Measurements from ENCODE around the gene SNX6.
"Not testable (repeated sequence)": the region's sequence is repeated elsewhere in the genome, so short reads cannot be mapped to it uniquely, and the experiment has no call there.

Gene SNX6

DNA sequence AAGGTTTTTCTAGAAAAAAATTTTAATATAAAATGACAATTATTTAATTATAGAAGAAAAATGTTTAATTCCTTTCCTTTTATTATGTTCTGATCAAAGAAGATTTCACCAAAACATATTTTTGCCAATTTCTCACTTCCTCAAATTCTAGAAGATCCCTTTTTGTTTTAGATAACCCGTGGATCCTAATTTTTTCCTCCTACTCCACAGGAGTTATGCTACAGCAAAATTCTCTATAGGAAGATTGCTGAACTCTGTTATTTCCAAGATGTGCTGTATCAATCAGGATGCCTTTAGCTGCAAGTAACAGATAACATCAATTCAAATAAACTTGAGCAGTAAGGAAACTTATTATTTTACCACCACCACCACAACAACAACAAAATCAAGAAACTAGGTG, 3.8 kb upstream of the SNX6 start:
- DNase-seq, result no peak

DNA sequence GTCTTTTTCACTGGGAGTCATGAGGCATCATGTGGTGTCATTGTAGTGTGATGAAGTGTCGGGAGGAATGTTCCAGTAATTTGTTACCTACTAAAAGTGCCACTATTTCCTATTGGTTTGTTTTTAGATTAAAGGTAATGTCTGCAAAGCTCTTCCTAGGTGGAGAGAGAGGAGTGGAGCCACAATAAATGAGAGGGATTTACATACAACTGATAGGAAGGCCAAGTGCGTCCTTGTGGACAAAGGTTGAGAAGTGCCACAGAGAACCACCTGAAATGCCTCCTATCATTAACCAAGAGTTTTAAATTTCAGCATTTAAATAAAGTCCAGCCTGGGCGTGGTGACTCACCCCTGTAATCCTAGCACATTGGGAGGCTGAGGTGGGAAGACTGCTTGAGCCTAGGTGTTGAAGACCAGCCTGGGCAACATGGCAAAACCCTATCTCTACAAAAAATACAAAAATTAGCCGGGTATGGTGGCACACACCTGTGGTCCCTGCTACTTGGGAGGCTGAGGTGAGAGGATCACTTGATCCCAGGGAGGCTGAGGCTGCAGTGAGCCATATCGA, 2.5 kb upstream of the SNX6 start:
- no peak for DNase-seq

DNA sequence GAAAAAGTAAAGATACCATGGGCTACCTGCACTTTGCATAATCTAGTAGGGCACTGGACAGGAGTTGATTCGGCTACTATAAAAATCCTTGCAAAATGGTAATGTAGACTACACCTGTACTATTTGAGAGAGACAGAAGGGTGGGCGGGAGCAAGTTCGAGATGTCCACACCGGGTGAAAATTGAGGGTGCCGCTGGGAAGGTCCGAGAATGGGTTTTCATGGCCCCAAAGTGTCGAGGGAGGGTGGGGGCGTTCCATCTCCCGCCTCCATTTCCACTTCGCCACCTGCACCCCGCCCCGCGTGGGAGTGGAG, 648 bp downstream of the SNX6 start:
- no peak for DNase-seq

DNA sequence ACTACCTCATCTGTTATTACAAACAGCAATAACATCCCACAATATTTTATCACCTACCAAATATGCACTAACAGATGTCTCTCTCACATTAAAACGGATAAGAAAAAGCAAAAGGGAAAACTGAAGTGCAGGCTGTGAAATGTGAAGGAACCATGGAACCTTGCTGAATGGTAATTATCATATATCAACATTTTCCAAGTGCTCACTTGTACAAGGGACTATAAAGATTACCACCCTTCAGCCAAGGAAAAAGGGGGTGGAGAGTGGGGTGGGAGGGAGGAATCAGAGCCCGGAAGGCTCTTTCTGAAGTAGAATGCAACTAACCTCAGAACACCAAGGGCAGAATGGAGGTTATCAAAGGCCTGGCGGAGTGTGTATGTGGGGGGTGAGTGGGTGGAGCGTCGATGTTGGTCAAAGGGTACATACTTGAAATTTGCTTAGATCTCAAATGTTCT, 1.2 kb downstream of the SNX6 start:
- no peak for DNase-seq

DNA sequence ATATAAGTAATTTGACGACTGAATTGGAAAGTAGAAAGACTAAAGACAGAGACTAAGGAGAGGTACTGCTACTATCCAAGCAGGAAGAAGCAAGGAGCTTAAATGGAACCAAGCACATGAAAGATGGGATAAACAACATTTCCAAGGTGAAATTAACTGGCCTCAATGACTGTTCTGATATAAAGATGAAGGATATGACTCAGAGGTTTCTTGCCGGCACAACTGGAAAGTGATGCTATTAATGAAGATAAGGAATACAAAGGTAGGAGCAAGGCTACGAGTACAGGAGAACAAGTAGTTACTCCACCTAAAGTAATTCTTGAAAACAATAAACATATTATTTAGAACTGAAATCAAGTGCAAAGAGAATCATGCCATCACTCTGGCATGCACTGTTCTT, 6.4 kb downstream of the SNX6 start:
- no peak for DNase-seq

DNA sequence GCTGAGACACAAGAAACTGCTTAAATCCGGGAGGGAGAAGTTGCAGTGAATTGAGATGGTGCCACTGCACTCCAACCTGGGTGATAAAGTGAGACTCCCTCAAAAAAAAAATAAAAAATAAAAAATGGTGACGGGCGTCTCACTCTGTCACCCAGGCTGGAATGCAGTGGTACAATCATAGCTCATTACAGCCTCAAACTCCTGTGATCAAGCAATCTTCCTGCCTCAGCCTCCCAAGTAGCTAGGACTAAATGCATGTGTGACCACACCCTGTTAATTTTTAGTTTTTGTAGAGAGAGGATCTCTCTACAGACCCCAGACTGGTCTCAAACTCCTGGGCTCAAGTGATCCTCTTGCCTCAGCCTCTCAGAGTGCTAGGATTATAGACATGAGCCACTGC, 9.1 kb downstream of the SNX6 start:
- DNase-seq, result no peak

DNA sequence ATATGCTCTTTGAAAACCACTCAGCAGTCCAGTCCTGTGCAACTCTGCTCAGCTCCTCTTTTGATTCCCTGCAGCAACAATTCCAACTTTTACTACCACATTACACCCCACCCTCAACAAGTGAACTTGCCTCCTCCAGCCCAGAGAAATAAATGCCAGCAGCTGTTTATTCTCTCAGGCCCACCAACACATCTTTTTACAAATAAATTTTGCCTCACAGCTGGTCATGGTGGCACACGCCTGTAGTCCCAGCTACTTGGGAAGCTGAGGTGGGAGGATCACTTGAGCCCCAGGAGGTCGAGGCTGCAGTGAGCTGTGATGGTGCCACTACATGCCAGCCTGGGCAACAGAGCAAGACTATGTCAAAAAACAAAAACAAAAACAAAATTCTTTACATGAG, 9.8 kb downstream of the SNX6 start:
- no peak for DNase-seq

DNA sequence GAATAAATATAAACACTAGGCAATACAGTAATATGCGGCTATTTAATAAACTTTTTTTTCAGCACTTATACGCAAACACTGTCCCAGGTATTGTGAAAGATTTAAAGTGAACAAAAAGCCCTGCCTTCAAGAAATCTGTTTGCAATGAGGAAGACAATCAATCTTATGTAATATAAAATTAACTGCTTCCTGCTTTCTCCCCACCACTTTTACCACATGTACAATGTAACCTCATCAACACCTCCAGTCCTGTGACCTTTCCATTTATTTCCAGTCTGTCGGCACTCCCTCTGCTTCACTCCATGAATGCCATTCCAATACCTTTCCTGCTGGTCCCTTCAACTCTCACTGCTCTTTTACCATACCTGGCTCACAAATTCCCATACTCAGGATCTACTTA, 10.5 kb downstream of the SNX6 start:
- no peak for DNase-seq

DNA sequence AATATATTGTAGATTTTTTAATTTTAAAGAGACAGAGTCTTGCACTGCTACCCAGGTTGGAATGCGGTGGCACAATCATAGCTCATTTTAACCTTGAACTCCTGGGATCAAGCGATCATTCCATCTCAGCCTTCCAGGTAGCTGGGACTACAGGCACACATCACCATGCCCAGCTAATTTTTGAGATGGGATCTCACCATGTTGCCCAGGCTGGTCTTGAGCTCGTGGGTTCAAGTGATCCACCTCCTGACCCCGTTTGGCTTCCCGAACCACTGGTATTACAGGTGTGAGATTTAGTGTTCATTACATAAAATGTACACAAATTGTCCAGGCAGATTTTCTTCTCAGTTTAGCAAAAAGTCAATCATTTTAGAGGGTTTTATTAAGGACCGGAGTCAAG, 13.6 kb downstream of the SNX6 start:
- no peak for DNase-seq

DNA sequence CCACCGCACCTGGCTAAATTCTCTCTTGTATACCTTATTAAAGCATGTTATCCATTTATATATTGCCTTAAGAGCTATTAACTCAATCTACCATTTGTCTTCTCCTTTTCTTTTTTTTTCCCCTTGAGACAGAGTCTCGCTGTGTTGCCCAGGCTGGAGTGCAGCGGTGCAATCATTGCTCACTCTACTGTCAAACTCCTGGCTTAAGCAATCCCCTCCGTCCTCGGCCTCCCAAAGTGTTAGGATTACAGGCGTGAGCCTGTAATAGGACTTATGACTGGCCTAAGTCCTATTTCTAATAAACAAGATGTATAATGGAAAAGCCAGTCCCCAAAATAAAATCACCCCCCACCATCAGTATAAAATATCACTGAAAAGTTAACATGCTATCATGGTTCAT, 14.4 kb downstream of the SNX6 start:
- no peak for DNase-seq

DNA sequence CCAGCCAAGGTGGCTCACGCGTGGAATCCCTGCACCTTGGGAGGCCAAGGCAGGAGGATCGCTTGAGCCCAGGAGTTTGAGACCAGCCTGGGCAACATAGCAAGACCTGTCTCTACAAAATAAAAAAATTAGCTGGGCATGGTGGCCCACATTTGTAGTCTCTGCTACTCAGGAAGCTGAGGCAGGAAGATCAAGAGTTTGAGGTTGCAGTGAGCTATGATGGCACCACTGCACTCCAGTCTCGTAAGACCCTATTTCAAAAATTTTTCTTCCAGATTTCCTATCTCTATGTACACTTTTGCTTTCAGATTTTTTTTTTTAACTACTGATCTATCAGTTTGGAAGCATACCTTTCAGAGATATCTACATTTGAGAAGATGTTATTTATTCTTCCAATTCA, 15.3 kb downstream of the SNX6 start:
- DNase-seq, result no peak

DNA sequence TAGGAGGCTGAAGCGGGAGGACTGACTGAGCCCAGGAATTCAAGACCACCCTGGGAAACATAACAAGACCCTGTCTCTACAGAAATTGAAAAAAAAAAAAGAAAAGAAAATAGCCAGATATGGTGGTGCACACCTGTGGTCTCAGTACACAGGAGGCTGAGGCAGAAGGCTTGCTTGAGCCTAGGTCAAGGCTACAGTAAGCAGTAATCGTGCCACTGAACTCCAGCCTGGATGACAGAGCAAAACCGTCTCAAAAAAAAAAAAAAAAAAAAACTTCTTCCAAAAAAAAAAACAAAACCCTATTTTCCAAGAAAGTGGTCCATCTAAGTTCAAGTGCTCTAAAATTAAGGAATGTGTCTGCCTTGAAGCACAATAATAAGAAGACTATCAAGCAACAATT, 19.8 kb downstream of the SNX6 start:
- no peak for DNase-seq

DNA sequence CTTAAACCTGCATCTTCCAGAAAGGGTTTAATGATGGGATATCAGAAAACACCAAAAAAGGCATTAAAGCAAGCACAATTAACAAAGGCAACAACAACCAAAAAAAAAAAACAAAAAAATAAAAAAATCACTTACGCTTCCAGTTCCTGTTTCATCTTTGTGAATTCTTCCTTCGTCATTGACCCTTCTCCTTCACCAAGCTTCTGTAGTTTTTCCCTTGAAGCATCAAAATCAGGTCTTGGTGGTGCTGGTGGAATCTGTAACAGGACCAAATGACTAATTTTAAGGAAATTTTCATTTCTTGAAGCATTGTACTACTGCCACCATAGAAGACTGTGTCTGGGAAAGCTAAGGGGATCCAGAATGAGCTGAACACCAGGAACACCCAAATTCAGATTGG, 24.5 kb downstream of the SNX6 start:
- DNase-seq, result no peak

DNA sequence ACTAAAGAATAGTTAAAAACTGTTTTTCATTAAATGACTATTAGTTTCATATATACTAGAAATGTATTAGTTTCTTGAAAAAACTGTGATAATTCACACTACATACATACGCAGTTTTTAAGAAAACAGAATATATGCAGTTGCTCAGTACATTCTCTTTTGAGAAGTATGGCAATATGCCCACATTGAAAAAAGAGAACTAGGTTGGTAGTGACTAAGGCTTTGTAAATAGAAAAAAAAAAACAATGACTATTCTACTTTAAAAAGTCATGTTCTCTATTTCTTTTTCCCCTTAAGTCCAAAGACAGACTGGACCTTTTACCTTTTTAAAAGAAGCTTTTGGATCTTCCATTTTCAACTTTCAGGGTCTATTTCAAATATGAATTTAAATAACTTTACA, 25.0 kb downstream of the SNX6 start:
- DNase-seq, result no peak

DNA sequence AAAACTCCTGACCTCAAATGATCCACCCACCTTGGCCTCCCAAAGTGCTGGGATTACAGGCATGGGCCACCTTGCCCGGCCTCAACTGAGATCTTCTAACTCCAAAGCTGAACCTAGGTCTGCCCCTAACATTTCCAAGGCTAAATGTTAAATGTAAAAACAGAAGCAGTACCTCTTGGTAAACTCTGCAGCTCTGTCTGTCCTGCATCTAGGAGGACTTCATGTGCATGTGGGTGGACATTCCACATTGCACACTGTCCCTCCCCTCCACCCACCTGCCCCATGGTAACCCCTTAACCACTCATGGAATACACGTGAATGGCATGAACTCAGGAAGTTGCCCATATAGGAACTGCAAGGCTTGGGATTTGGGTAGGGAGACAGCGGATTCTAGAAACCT, 33.1 kb downstream of the SNX6 start:
- DNase-seq, result no peak

DNA sequence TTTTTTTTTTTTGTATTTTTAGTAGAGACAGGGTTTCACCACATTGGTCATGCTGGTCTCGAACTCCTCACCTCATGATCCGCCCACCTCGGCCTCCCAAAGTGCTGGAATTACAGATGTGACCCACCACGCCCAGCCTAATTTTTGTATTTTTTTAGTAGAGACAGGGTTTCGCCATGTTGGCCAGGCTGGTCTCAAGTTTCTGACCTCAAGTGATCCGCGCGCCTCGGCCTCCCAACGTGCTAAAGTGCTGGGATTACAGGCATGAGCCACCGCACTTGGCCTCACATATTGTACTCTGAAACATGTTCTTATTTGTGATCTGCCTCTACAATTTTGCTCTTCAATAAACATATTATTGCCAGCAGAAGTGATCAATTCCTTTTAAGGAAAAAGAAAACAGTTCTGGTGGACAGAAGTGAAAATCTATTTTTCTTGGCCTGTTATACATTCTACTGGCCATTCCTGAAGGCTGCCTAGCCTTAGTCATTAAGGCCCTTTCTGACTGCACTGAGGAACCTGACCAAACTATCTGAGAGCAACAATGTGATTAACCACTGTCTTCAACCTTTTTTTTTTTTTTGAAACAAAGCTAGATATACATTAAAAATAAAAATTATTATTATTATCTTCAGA, 36.1 kb downstream of the SNX6 start:
- no peak for DNase-seq

DNA sequence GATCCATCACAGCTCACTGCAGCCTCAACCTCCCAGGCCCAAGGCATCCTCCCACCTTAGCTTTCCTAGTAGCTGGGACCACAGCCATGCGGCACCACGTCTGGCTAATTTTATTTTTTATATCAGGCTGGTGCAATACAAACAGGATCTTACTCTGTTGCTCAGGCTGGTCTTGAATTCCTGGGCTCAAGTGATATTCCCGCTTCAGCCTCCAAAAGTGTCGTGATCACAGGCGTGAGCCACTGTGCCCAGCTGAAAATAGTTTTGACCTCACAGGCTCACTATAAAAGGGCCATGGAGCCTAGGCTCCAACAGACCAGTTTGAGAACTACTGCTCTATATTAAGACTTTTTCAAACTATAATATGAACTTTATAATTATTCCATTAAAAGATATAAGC, 37.3 kb downstream of the SNX6 start:
- DNase-seq, result no peak

DNA sequence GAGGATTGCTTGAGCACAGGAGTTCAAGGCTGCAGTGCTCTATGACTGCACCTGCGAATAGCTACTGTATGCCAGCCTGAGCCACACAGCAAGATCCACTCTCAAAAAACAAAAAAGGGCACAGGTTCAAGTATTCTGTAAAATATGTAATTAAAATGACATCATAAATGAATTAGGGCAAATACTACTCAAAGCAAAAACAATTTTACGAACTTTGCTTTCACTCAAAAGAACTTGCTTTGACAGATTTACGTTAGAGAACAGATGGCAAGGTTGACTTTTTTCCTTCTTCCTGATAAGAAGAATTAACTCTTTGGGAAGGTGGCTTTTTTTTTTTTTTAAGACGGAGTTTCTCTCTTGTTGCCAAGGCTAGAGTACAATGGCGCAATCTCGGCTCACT, 46.4 kb downstream of the SNX6 start:
- no peak for DNase-seq

DNA sequence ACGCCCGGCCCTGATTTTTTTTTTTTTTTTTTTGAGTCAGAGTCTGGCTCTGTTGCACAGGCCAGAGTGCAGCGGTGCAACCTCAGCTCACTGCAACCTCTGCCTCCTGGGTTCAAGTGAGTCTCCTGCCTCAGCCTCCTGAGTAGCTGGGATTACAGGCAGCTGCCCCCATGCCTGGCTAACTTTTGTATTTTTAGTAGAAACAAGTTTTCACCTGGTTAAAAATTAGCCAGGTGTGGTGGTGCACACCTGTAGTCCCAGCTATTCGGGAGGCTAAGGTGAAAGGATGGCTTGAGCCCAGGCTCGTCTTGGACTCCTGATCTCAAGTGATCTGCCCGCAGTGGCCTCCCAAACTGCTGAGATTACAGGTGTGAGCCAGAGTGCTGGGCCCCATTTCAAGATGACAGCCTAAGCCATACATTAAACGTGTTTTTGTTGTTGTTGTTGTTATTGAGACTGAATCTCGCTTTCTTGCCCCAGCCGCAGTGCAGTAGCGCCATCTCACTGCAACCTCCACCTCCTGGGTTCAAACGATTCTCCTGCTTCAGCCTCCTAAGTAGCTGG, 47.7 kb downstream of the SNX6 start:
- DNase-seq, result no peak

DNA sequence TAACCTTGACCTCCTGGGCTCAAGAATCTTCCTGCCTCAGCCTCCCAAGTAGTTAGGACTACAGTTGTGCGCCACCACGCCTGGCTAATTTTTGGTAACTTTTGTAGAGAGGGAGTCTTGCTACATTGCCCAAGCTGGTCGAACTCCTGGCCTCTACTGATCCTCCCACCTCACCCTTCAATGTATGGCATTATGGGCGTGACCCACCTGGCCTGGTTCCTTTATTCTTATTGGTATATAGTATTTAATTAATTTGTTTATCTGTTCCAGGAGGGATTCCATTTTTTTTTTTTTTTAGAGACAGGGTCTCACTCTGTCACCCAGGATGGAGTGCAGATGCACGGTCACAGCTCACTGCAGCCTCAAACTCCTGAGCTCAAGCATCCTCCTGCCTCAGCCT, 49.6 kb downstream of the SNX6 start:
- no peak for DNase-seq

DNA sequence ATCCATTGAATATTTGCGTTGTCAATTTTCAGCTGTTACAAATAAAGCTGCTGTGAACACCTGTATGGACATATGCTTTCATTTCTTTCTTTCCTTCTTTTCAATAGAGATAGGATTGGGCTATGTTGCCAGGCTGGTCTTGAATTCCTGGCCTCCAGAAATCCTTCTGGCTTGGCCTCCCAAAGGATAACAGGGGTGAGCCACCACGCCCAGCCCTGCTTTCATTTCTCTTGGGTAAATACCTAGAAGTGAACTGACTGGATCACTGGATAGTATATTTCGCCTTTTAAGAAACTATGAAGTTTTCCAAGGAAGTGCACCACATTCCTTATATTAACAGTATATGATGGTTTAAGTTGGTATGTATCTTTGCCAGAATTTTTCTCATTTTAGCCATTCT, 58.2 kb downstream of the SNX6 start:
- DNase-seq, result no peak

DNA sequence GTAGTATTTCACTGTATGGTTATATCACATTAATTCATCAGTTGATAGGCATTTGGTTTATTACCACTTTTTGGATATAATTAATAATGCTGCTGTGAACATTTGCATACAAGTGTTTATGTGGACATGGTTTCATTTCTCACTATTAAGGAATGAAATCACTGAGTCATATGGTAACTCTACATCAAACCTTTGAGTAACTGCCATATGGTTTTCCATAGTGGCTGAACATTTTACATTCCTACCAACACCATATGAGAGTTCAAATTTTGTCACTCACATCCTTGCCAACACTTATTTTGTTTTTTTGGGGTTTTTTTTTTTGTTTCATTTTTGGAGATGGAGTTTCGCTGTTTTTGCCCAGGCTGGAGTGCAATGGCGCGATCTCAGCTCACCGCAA, 60.2 kb downstream of the SNX6 start:
- DNase-seq, result no peak

DNA sequence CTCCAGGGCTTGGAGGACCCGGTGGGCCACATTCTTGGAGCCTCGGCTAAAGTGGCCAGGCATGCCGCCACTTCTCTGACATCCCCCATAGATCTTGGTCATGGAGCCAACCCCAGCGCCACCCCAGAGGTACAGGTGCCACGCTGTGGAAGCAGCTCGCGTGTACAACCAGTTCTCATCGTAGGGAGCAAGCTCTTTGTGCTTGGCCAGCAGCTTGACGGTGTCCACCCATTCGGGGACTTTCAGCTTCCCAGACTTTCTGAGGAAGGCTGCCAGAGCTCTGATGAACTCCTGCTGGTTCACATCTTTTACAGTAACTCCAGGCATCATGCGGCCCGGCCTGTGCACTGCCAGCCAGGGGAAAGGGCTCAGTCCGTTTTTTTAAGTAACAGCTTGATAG, 61.1 kb downstream of the SNX6 start:
- no peak for DNase-seq

DNA sequence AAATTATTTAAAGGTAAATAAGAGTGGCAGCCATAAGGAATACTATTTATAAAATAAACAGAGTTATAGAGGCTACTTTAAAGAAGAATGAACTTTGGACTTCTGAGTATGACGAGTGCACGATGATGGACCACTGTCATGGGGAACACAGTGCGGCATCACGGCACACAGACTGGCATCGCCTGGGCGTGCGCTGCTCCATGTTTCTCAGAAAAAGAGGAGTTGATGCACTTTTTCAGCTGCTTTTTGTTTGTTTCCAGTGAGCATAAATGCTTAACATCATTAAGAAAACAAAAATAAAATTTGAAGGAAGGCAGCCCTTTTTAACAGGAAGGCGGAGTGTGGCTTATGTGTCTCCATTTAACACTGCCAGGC, 67.2 kb downstream of the SNX6 start:
- no peak for DNase-seq

DNA sequence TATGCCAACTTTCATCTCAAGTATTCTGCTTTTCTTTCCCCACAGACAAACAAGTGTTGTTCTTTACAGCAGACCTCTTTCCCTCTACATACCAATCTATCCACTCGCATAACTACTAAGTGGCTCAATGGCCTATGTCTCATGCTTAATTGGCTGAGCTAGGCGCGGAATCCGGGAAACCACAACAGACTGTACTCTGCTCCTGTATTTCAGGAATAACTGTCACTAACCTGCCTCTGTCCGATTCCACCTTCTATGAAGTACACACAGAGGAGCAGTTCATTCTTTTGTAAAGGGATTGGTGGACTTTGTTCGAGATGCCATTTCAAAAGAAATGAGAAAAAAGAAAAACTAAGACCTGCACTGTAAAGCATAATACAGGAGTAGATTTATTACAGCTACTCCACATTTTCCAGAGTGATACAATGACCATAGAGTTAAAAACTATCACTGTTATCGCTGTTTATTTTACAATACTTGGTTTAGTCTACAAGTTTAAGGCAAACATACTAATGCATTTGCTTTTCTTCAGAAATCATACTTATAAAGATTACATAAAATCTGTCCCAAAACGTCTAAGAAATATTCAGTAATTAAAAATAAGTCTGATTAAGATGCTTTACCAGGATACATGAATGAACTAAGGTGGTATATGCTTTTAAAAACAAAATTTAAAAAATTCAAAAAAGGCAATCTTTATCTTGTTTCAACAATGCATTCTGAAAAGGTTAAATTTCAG, 67.7 kb downstream of the SNX6 start:
- not testable (repeated sequence) for DNase-seq
